ENCODE measurements around the gene RGS5. TPM values are rescaled to one million over a fixed set of nuclear protein-coding genes. Genes with fewer than 3 reads are reported as not detected.

The RGS5 gene
- total and polyA plus RNA-seq, 2 experiments from 2014 or later = 23.4 to 48.3 TPM

GRCh38 chr1:163155606-163156005 lies 47.1 kb downstream of the RGS5 start (continued):
- TF ChIP-seq CTCF (conservative IDR thresholded peaks at IDR 0.05; ENCODE audit: low read depth in 2 of 2) (no peak), JUNB (IDR thresholded peaks at IDR 0.05; ENCODE audit: unreplicated experiment) (no peak), STAT1 (IDR thresholded peaks at IDR 0.05; ENCODE audit: unreplicated experiment) (no peak), REST (IDR thresholded peaks at IDR 0.05; ENCODE audit: unreplicated experiment) (no peak)

GRCh38 chr1:163148911-163149310 lies 53.8 kb downstream of the RGS5 start:
- Histone ChIP-seq H3K4me2 (no peak overlapping the region), H2AFZ (no peak overlapping the region), H3K27ac (ENCODE audit: low read depth) (no peak overlapping the region), H3K4me1 (ENCODE audit: insufficient read depth) (no peaks in the 10 kb centered on the region), H4K20me1 (replicated peaks; ENCODE audit: insufficient read depth) (no peaks in the 10 kb centered on the region), H3F3A (replicated peaks; ENCODE audit: low read depth) (no peaks in the 10 kb centered on the region), H3K36me3 (ENCODE audit: insufficient read depth) (peaks cover 5% of the 10 kb centered on the region; the same call in 1 of the 2 replicates), H3K27me3 (ENCODE audit: insufficient read depth) (no peaks in the 10 kb centered on the region), H3K4me3 (no peak overlapping the region), H3K79me2 (replicated peaks; ENCODE audit: insufficient read depth) (no peaks in the 10 kb centered on the region), H3K9me2 (ENCODE audit: insufficient read depth) (no peaks in the 10 kb centered on the region)
- peak overlapping the region; percentile 56; the same call in 1 of the 2 replicates for H3K27ac Mint-ChIP-seq
- H3K27me3 Mint-ChIP-seq (ENCODE audit: insufficient read depth, low read depth, poor library complexity) = no peaks in the 10 kb centered on the region
- no peak overlapping the region for H3K4me3 Mint-ChIP-seq
- peaks cover 12% of the 10 kb centered on the region; the same call in 1 of the 3 replicates for H3K36me3 Mint-ChIP-seq (ENCODE audit: low read depth)
- H3K9me3 Mint-ChIP-seq = no peaks in the 10 kb centered on the region
- no peaks in the 10 kb centered on the region for H3K4me1 Mint-ChIP-seq
- ATAC-seq (no peak), DNase-seq (ENCODE audit: low spot score) (no peak)
- TF ChIP-seq CTCF (conservative IDR thresholded peaks at IDR 0.05; ENCODE audit: low read depth in 2 of 2) = no peak
- no peak for TF ChIP-seq JUNB (IDR thresholded peaks at IDR 0.05; ENCODE audit: unreplicated experiment)
- TF ChIP-seq REST (IDR thresholded peaks at IDR 0.05; ENCODE audit: unreplicated experiment) = no peak
- TF ChIP-seq ETS1 (IDR thresholded peaks at IDR 0.05) = no peak
